RKO (cell line): Measurements from ENCODE around the gene SUGCT.

Experiments
- DNase-seq: peaks from one replicate; pipeline ENCODE4 v3.0.0-alpha.2; 2016; ENCODE audit warnings: low spot score

SUGCT gene

GRCh38 chr7:40723829-40724228 is 589.0 kb downstream of the SUGCT start:
- DNase-seq, result no peak

GRCh38 chr7:40726559-40726958 is 591.8 kb downstream of the SUGCT start:
- no peak for DNase-seq

GRCh38 chr7:40733114-40733513 is 598.3 kb downstream of the SUGCT start:
- DNase-seq, result no peak

- DNase-seq, result no peak
Measured at GRCh38 chr7:40733578-40733977, 598.8 kb downstream of the SUGCT start.

GRCh38 chr7:40739257-40739656 is 604.5 kb downstream of the SUGCT start:
- no peak for DNase-seq

- no peak for DNase-seq
Measured at GRCh38 chr7:40742270-40742669, 607.5 kb downstream of the SUGCT start.

- DNase-seq, result no peak
Measured at GRCh38 chr7:40746841-40747556, 612.2 kb downstream of the SUGCT start.

GRCh38 chr7:40747856-40748255 is 613.1 kb downstream of the SUGCT start:
- no peak for DNase-seq

GRCh38 chr7:40749877-40750276 is 615.1 kb downstream of the SUGCT start:
- DNase-seq, result no peak

- no peak for DNase-seq
Measured at GRCh38 chr7:40753455-40753854, 618.6 kb downstream of the SUGCT start.

- DNase-seq, result no peak
Measured at GRCh38 chr7:40755438-40755837, 620.6 kb downstream of the SUGCT start.

GRCh38 chr7:40757109-40757508 is 622.3 kb downstream of the SUGCT start:
- DNase-seq, result no peak

GRCh38 chr7:40758590-40758989 is 623.8 kb downstream of the SUGCT start:
- no peak for DNase-seq

GRCh38 chr7:40760293-40760964 is 625.6 kb downstream of the SUGCT start:
- DNase-seq, result no peak

GRCh38 chr7:40760987-40761386 is 626.2 kb downstream of the SUGCT start:
- DNase-seq, result no peak

- no peak for DNase-seq
Measured at GRCh38 chr7:40761762-40762560, 627.2 kb downstream of the SUGCT start.

GRCh38 chr7:40763319-40764287 is 628.8 kb downstream of the SUGCT start:
- DNase-seq, result no peak

- no peak for DNase-seq
Measured at GRCh38 chr7:40765639-40766038, 630.8 kb downstream of the SUGCT start.

- no peak for DNase-seq
Measured at GRCh38 chr7:40772096-40772495, 637.3 kb downstream of the SUGCT start.

GRCh38 chr7:40773656-40774055 is 638.9 kb downstream of the SUGCT start:
- DNase-seq, result no peak

GRCh38 chr7:40775877-40776276 is 641.1 kb downstream of the SUGCT start:
- no peak for DNase-seq
